HG03060 (cell line): Measurements from ENCODE around the gene SLC27A2.

ENCODE experiments used
- ATAC-seq: cut with Tn5 transposase; IDR thresholded peaks from one replicate; pipeline ENCODE4 v1.9.1; 2021; ENCODE audit warnings: low read depth, moderate number of reproducible peaks; ENCODE audit not compliant: unreplicated experiment

The SLC27A2 gene

GRCh38 chr15:50260969-50261496 is 79.0 kb downstream of the SLC27A2 start:
- no peak for ATAC-seq

GRCh38 chr15:50261981-50262380 is 80.0 kb downstream of the SLC27A2 start:
- no peak for ATAC-seq

- no peak for ATAC-seq
Measured at GRCh38 chr15:50262533-50262932, 80.5 kb downstream of the SLC27A2 start.

GRCh38 chr15:50265620-50266019 is 83.6 kb downstream of the SLC27A2 start, which contains the start of gene HDC:
Gene HDC (minus strand): TSS chr15:50265726. CDS start chr15:50265623, 103 bp downstream.
- no peak for ATAC-seq

GRCh38 chr15:50267577-50267976 is 85.6 kb downstream of the SLC27A2 start:
- no peak for ATAC-seq

- no peak for ATAC-seq
Measured at GRCh38 chr15:50275091-50275490, 93.1 kb downstream of the SLC27A2 start.

- no peak for ATAC-seq
Measured at GRCh38 chr15:50275908-50276307, 93.9 kb downstream of the SLC27A2 start.

GRCh38 chr15:50277370-50277769 is 95.4 kb downstream of the SLC27A2 start:
- no peak for ATAC-seq

GRCh38 chr15:50278496-50278895 is 96.5 kb downstream of the SLC27A2 start:
- no peak for ATAC-seq

- no peak for ATAC-seq
Measured at GRCh38 chr15:50280271-50280670, 98.3 kb downstream of the SLC27A2 start.

GRCh38 chr15:50281427-50281826 is 99.4 kb downstream of the SLC27A2 start:
- no peak for ATAC-seq
